ENCODE results near the gene RABGGTA. TPM values are rescaled to one million over a fixed set of nuclear protein-coding genes. Genes with fewer than 3 reads are reported as not detected.
"Not testable (repeated sequence)": the region's sequence is repeated elsewhere in the genome, so short reads cannot be mapped to it uniquely, and the experiment has no call there.

Gene RABGGTA
- polyA plus RNA-seq, 4 donors: 25.3 to 58.6 (median 36.0) TPM

- Histone ChIP-seq H3K4me3 (ENCODE audit: low read depth in 1 of 3, low read length in 3 of 3) (no peak overlapping the region), H3K27me3 (ENCODE audit: control insufficient read depth in 3 of 3, insufficient read depth in 3 of 3, low read length in 3 of 3) (no peaks in the 10 kb centered on the region), H3K27ac (ENCODE audit: low read depth in 1 of 3, low read length in 2 of 3) (no peak overlapping the region), H3K9me3 (ENCODE audit: control insufficient read depth in 2 of 2, insufficient read depth in 1 of 2, low read depth in 1 of 2, low read length in 1 of 2) (no peaks in the 10 kb centered on the region), H3K4me1 (ENCODE audit: control insufficient read depth in 3 of 3, insufficient read depth in 2 of 3, low read depth in 1 of 3, low read length in 2 of 3) (peaks cover 0 to 17% (median 0%) of the 10 kb centered on the region in 3 donors), H3K36me3 (ENCODE audit: control insufficient read depth in 3 of 3, insufficient read depth in 2 of 3, low read depth in 1 of 3, low read length in 3 of 3) (peaks cover 0 to 29% (median 0%) of the 10 kb centered on the region in 3 donors)
- DNase-seq (no peak), FAIRE-seq (no peak)
- 73 to 77% (median 74%) methylated on average over 13 of the region's 13 CpGs for WGBS, 3 donors
Measured at GRCh38 chr14:24249230-24250021, 22.0 kb downstream of the RABGGTA start.

- DNase-seq: no peak
Measured at GRCh38 chr14:24247422-24247821, 24.0 kb downstream of the RABGGTA start.

GRCh38 chr14:24246765-24247212 lies 24.6 kb downstream of the RABGGTA start:
- Histone ChIP-seq H3K4me1 (ENCODE audit: control insufficient read depth in 3 of 3, insufficient read depth in 2 of 3, low read depth in 1 of 3, low read length in 2 of 3) (peaks cover 0 to 9% (median 0%) of the 10 kb centered on the region in 3 donors), H3K36me3 (ENCODE audit: control insufficient read depth in 3 of 3, insufficient read depth in 2 of 3, low read depth in 1 of 3, low read length in 3 of 3) (peaks cover 0 to 16% (median 0%) of the 10 kb centered on the region in 3 donors), H3K27ac (ENCODE audit: low read depth in 1 of 3, low read length in 2 of 3) (peak overlapping the region; percentile 6 to 87 (median 73)), H3K4me3 (ENCODE audit: low read depth in 1 of 3, low read length in 3 of 3) (no peak overlapping the region), H3K27me3 (ENCODE audit: control insufficient read depth in 3 of 3, insufficient read depth in 3 of 3, low read length in 3 of 3) (no peaks in the 10 kb centered on the region), H3K9me3 (ENCODE audit: control insufficient read depth in 2 of 2, insufficient read depth in 1 of 2, low read depth in 1 of 2, low read length in 1 of 2) (no peaks in the 10 kb centered on the region)
- DNase-seq: peak; percentile 64 to 74
- WGBS, 3 donors: 52 to 67% (median 64%) methylated on average over 3 of the region's 3 CpGs
- no peak for FAIRE-seq

More at GRCh38 chr14:24247422-24247821, 24.0 kb downstream of the RABGGTA start:
- Histone ChIP-seq H3K27ac (ENCODE audit: low read depth in 1 of 3, low read length in 2 of 3) (peak overlapping the region in 1 of 3 donors; percentile 73), H3K4me3 (ENCODE audit: low read depth in 1 of 3, low read length in 3 of 3) (no peak overlapping the region), H3K27me3 (ENCODE audit: control insufficient read depth in 3 of 3, insufficient read depth in 3 of 3, low read length in 3 of 3) (no peaks in the 10 kb centered on the region), H3K4me1 (ENCODE audit: control insufficient read depth in 3 of 3, insufficient read depth in 2 of 3, low read depth in 1 of 3, low read length in 2 of 3) (peaks cover 0 to 15% (median 0%) of the 10 kb centered on the region in 3 donors), H3K36me3 (ENCODE audit: control insufficient read depth in 3 of 3, insufficient read depth in 2 of 3, low read depth in 1 of 3, low read length in 3 of 3) (peaks cover 0 to 19% (median 0%) of the 10 kb centered on the region in 3 donors), H3K9me3 (ENCODE audit: control insufficient read depth in 2 of 2, insufficient read depth in 1 of 2, low read depth in 1 of 2, low read length in 1 of 2) (no peaks in the 10 kb centered on the region)
- WGBS, 3 donors: 60 to 70% (median 69%) methylated on average over 7 of the region's 7 CpGs
- FAIRE-seq: no peak

GRCh38 chr14:24245350-24245749 lies 26.0 kb downstream of the RABGGTA start:
- FAIRE-seq; H3K4me3 ChIP-seq (ENCODE audit: low read depth in 1 of 3, low read length in 3 of 3); DNase-seq; H3K27me3 ChIP-seq (ENCODE audit: control insufficient read depth in 3 of 3, insufficient read depth in 3 of 3, low read length in 3 of 3); H3K9me3 ChIP-seq (ENCODE audit: control insufficient read depth in 2 of 2, insufficient read depth in 1 of 2, low read depth in 1 of 2, low read length in 1 of 2); H3K27ac ChIP-seq (ENCODE audit: low read depth in 1 of 3, low read length in 2 of 3): not testable (repeated sequence)
- Histone ChIP-seq H3K4me1 (ENCODE audit: control insufficient read depth in 3 of 3, insufficient read depth in 2 of 3, low read depth in 1 of 3, low read length in 2 of 3) (peaks cover 0 to 24% (median 8%) of the 10 kb centered on the region in 3 donors), H3K36me3 (ENCODE audit: control insufficient read depth in 3 of 3, insufficient read depth in 2 of 3, low read depth in 1 of 3, low read length in 3 of 3) (peaks cover 0 to 27% (median 0%) of the 10 kb centered on the region in 3 donors)
- WGBS, 3 donors: 94 to 96% (median 94%) methylated on average over 11 of the region's 11 CpGs

- peaks cover 0 to 30% (median 12%) of the 10 kb centered on the region in 3 donors for H3K4me1 ChIP-seq (ENCODE audit: control insufficient read depth in 3 of 3, insufficient read depth in 2 of 3, low read depth in 1 of 3, low read length in 2 of 3)
- H3K9me3 ChIP-seq (ENCODE audit: control insufficient read depth in 2 of 2, insufficient read depth in 1 of 2, low read depth in 1 of 2, low read length in 1 of 2): no peaks in the 10 kb centered on the region
- H3K36me3 ChIP-seq (ENCODE audit: control insufficient read depth in 3 of 3, insufficient read depth in 2 of 3, low read depth in 1 of 3, low read length in 3 of 3): peaks cover 6 to 29% (median 12%) of the 10 kb centered on the region in 3 donors
- H3K27ac ChIP-seq (ENCODE audit: low read depth in 1 of 3, low read length in 2 of 3): peak overlapping the region; percentile 99 to 100 (median 99)
- no peak for FAIRE-seq
- H3K27me3 ChIP-seq (ENCODE audit: control insufficient read depth in 3 of 3, insufficient read depth in 3 of 3, low read length in 3 of 3): no peaks in the 10 kb centered on the region
- WGBS, 3 donors: 12 to 38% (median 32%) methylated on average over 10 of the region's 10 CpGs
- DNase-seq: peak; percentile 47 to 61
- peak overlapping the region in 2 of 3 donors; percentile 64 to 78 for H3K4me3 ChIP-seq (ENCODE audit: low read depth in 1 of 3, low read length in 3 of 3)
Measured at GRCh38 chr14:24243336-24243836, 28.0 kb downstream of the RABGGTA start.

GRCh38 chr14:24241829-24242443 lies 29.5 kb downstream of the RABGGTA start:
- WGBS, 3 donors: 1 to 2% (median 2%) methylated on average over 37 to 39 of the region's 39 CpGs
- FAIRE-seq (no peak), DNase-seq (peak; percentile 95 to 98)
- Histone ChIP-seq H3K27ac (ENCODE audit: low read depth in 1 of 3, low read length in 2 of 3) (peak overlapping the region; percentile 99 to 100 (median 99)), H3K4me3 (ENCODE audit: low read depth in 1 of 3, low read length in 3 of 3) (peak overlapping the region; percentile 63 to 78 (median 64)), H3K4me1 (ENCODE audit: control insufficient read depth in 3 of 3, insufficient read depth in 2 of 3, low read depth in 1 of 3, low read length in 2 of 3) (peaks cover 0 to 30% (median 12%) of the 10 kb centered on the region in 3 donors), H3K9me3 (ENCODE audit: control insufficient read depth in 2 of 2, insufficient read depth in 1 of 2, low read depth in 1 of 2, low read length in 1 of 2) (no peaks in the 10 kb centered on the region), H3K27me3 (ENCODE audit: control insufficient read depth in 3 of 3, insufficient read depth in 3 of 3, low read length in 3 of 3) (no peaks in the 10 kb centered on the region), H3K36me3 (ENCODE audit: control insufficient read depth in 3 of 3, insufficient read depth in 2 of 3, low read depth in 1 of 3, low read length in 3 of 3) (peaks cover 13 to 43% (median 23%) of the 10 kb centered on the region in 3 donors)

- Histone ChIP-seq H3K27me3 (ENCODE audit: control insufficient read depth in 3 of 3, insufficient read depth in 3 of 3, low read length in 3 of 3) (no peaks in the 10 kb centered on the region), H3K4me1 (ENCODE audit: control insufficient read depth in 3 of 3, insufficient read depth in 2 of 3, low read depth in 1 of 3, low read length in 2 of 3) (peaks cover 0 to 27% (median 12%) of the 10 kb centered on the region in 3 donors), H3K27ac (ENCODE audit: low read depth in 1 of 3, low read length in 2 of 3) (no peak overlapping the region), H3K9me3 (ENCODE audit: control insufficient read depth in 2 of 2, insufficient read depth in 1 of 2, low read depth in 1 of 2, low read length in 1 of 2) (no peaks in the 10 kb centered on the region), H3K4me3 (ENCODE audit: low read depth in 1 of 3, low read length in 3 of 3) (no peak overlapping the region), H3K36me3 (ENCODE audit: control insufficient read depth in 3 of 3, insufficient read depth in 2 of 3, low read depth in 1 of 3, low read length in 3 of 3) (peaks cover 15 to 50% (median 25%) of the 10 kb centered on the region in 3 donors)
- no peak for FAIRE-seq
- DNase-seq: no peak
- WGBS, 3 donors: 92 to 93% (median 93%) methylated on average over 9 of the region's 9 CpGs
Measured at GRCh38 chr14:24240110-24240918, 31.1 kb downstream of the RABGGTA start.

Data from small intestine (tissue), 7 donors.